Heart left ventricle (tissue), 13 donors: ENCODE measurements around the gene UBAP1L.

Source experiments
- CTCF ChIP-seq, 12 donors: fragments of 200-600 bp; sonication (generic) in 4 of 12; IDR thresholded peaks; one replicate each; pipeline versions ENCODE4 v1.5.0 to v1.8.0; 2018 to 2022; ENCODE audit warnings: antibody characterized with exemption in 12 of 12, mild to moderate bottlenecking in 5 of 12
- POLR2A ChIP-seq, 2 donors: fragments of 450-650 bp; IDR thresholded peaks; one replicate each; pipeline ENCODE4 v1.6.1; 2017; ENCODE audit warnings: antibody characterized with exemption in 2 of 2, mild to moderate bottlenecking in 2 of 2, moderate library complexity in 2 of 2
- donor health status: ischemic (EF 13 %, LVEDD 7.1; RV severe dilation, severe dysfunction).
- donor health status: DM: no; HTN: yes; CAD: no.
- donor health status: DM: no; HTN: no; CAD: no.
- donor health status: ischemic (EF 25% LVEDD 6.9; RV normal size, moderate dysfunction).
- donor health status: ischemic (EF 25% LVEDD 5.7; RV mildly dilated, moderate dysfunction).
- donor health status: ischemic (EF 35%, LVEDD 5.7; RV mildly dilated, moderate dysfunction).
- donor health status: nonischemic (EF 11% LVEDD 7.7; RV severe dilation, severe dysfunction).
- donor health status: DM: yes; HTN: yes; CAD: no.
- donor health status: PGD.
- donor health status: ischemic (EF 29% LVEDD 5.4; RV normal size, mild dysfunction).
- donor health status: nonischemic (EF 23%, LVEDD 6.1; RV moderate dilation, normal function).

GRCh38 chr15:65081270-65081669, 33.7 kb downstream of the UBAP1L start:
- no peak for TF ChIP-seq CTCF (IDR thresholded peaks at IDR 0.05)
- no peak for TF ChIP-seq POLR2A (IDR thresholded peaks at IDR 0.05)
